Coronary artery (tissue), 2 donors: ENCODE measurements around the gene ANK3.

Source experiments
- DNase-seq: peaks from one replicate; pipeline ENCODE4 v3.0.0-alpha.2; 2017; ENCODE audit warnings: low spot score
- H3K27ac ChIP-seq, 2 donors: fragments of 200-600 bp; sonication (generic); one replicate each; pipeline ENCODE4 v1.5.1; 2016 to 2019
- H3K4me3 ChIP-seq: fragments of 200-600 bp; sonication (generic); 2 replicates; pipeline ENCODE4 v1.5.1; 2016; ENCODE audit warnings: mild to moderate bottlenecking, moderate library complexity
- CTCF ChIP-seq: fragments of 200-600 bp; sonication (generic); IDR thresholded peaks from one replicate; pipeline ENCODE4 v1.5.1; 2019; ENCODE audit warnings: antibody characterized with exemption

Gene ANK3

GRCh38 chr10:60260321-60260720 is 129.4 kb downstream of the ANK3 start:
- no peak overlapping the region for H3K27ac ChIP-seq
- H3K4me3 ChIP-seq: no peak overlapping the region
- DNase-seq: no peak
- TF ChIP-seq CTCF: no peak

- Histone ChIP-seq H3K4me3 (no peak overlapping the region), H3K27ac (no peak overlapping the region)
- DNase-seq: no peak
- TF ChIP-seq CTCF: no peak
Observed at GRCh38 chr10:60258429-60258797, 131.3 kb downstream of the ANK3 start.

- TF ChIP-seq CTCF: no peak
- Histone ChIP-seq H3K27ac (no peak overlapping the region), H3K4me3 (no peak overlapping the region)
- no peak for DNase-seq
Observed at GRCh38 chr10:60257767-60258428, 131.8 kb downstream of the ANK3 start.

- DNase-seq: no peak
- TF ChIP-seq CTCF: no peak
- Histone ChIP-seq H3K27ac (no peak overlapping the region), H3K4me3 (no peak overlapping the region)
Observed at GRCh38 chr10:60254776-60255175, 134.9 kb downstream of the ANK3 start.

GRCh38 chr10:60253484-60253883 is 136.2 kb downstream of the ANK3 start:
- no peak for DNase-seq
- H3K4me3 ChIP-seq: no peak overlapping the region
- H3K27ac ChIP-seq: no peak overlapping the region
- TF ChIP-seq CTCF: no peak

GRCh38 chr10:60252688-60253087 is 137.0 kb downstream of the ANK3 start:
- Histone ChIP-seq H3K27ac (no peak overlapping the region), H3K4me3 (no peak overlapping the region)
- no peak for DNase-seq
- TF ChIP-seq CTCF: no peak

- H3K4me3 ChIP-seq: no peak overlapping the region
- TF ChIP-seq CTCF: no peak
- no peak for DNase-seq
- no peak overlapping the region for H3K27ac ChIP-seq
Observed at GRCh38 chr10:60246382-60246781, 143.3 kb downstream of the ANK3 start.
